GM23248 (cell line): ENCODE data around the gene OR2C3.

ENCODE experiments used
- EZH2 ChIP-seq: fragments of 200-600 bp; sonication (generic); IDR thresholded peaks from 2 replicates; pipeline ENCODE4 v1.6.1; 2018; ENCODE audit warnings: antibody characterized with exemption, mild to moderate bottlenecking; ENCODE audit not compliant: insufficient read depth, poor library complexity, severe bottlenecking
- EZH2phosphoT487 ChIP-seq: fragments of 200-600 bp; sonication (generic); IDR thresholded peaks from 2 replicates; pipeline ENCODE4 v1.6.1; 2018; ENCODE audit warnings: antibody characterized with exemption, moderate library complexity, mild to moderate bottlenecking, low read depth; ENCODE audit not compliant: insufficient read depth

DNA sequence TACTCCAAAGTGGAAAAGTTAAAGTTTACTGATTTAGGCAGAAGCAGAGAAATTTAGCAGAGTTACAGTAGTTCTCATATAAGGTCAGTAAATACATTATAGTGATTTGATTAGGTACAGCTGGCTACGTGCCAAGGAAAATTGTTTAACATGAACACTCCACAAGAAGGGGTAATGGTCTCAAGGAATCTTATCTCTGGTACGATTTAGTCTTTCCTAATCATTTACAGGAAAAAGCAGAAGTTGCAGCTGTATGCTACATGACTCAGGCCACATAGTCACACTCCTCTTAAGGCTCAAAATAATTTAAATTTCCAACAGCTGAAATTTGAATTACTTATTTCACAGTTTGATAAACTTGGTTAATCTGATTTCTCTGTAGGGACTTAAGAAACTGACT is 41.5 kb downstream of the OR2C3 start:
- TF ChIP-seq EZH2 (no peak), EZH2phosphoT487 (no peak)
